A673 (cell line): ENCODE results near the gene DGKZ.

Experiments used
- CTCF ChIP-seq: fragments of 300-800, 200-600 bp; sonication (generic); conservative IDR thresholded peaks from 2 replicates; pipeline ENCODE4 v1.5.1; 2017; ENCODE audit warnings: low read depth, mild to moderate bottlenecking, antibody characterized with exemption, low read length, moderate library complexity, mixed read lengths
- EZH2 ChIP-seq: fragments of 200-600 bp; sonication (generic); IDR thresholded peaks from 2 replicates; pipeline ENCODE4 v1.6.1; 2017; ENCODE audit warnings: borderline replicate concordance, low read depth, mild to moderate bottlenecking, mixed read lengths, antibody characterized with exemption, low read length; ENCODE audit not compliant: poor library complexity, severe bottlenecking

DNA sequence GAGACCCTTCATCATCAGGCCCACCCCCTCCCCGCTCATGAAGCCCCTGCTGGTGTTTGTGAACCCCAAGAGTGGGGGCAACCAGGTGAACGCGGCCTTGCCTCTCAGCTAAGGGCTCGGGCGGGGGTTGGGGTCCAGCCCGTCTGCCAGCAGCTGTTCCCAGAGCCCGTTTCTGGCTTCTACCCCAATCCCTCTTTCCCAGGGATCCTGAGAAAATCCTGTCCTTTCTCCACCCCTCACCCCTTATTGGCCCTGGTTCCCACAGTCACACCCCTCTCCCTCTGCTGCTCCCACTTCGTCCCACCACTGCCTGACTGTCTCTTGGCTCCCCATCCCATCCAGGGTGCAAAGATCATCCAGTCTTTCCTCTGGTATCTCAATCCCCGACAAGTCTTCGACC, 24.8 kb downstream of the DGKZ start:
- TF ChIP-seq CTCF, result no peak
- TF ChIP-seq EZH2, result no peak
